Activated CD8-positive, alpha-beta memory T cell treated with anti-CD3 and anti-CD28 coated beads for 48 hours (primary cell): Measurements from ENCODE around the gene RFXANK.
"Not testable (repeated sequence)": the region's sequence is repeated elsewhere in the genome, so short reads cannot be mapped to it uniquely, and the experiment has no call there.

Experiments used
- DNase-seq, 3 experiments: peaks; one replicate each; pipeline ENCODE4 v3.0.0-alpha.2; 2020; ENCODE audit warnings: low read depth in 2 of 3, low spot score in 2 of 3

The RFXANK gene, protein sequence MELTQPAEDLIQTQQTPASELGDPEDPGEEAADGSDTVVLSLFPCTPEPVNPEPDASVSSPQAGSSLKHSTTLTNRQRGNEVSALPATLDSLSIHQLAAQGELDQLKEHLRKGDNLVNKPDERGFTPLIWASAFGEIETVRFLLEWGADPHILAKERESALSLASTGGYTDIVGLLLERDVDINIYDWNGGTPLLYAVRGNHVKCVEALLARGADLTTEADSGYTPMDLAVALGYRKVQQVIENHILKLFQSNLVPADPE

DNA sequence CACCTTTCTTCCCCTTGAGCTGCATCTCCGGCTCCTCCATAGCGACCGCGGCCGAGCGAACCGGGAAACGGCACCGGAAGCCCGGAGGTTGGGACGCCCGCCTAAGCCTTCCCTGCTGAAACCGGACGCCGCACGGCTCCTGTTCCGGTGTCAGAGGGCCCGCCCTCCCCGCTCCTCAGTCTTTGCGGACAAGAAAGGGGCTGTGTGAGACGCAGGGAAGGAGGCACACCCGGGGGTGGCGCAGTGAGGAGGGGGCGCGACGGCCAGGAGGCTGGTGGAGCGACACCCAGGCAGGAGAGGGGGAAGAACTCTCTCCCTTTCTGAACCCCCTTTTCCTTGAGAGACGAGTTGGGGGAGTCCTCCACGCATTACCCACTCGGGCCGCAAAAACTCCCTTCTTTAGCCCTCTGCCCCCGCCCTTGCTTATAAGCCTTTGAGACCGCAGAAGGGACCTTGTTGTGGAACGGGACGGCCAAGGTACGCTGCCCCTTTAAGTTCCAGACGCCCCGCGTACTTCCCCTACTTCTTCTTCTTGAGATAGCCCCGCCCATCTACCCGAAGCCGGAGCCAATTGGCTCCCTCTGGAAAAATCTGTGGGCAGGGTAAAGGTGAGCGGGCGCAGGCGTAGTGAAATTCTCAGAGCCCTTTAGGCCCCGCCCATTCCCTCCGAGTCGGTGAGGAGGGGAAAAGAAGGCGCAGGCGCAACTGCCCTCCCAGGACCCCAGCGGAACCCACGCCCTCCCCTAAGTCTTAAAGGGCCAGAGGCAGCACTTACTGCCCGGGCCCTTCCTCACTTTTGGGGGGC lies at the start of gene RFXANK, which contains the start of gene BORCS8:
Gene RFXANK (plus strand): TSS at position 181 of the 805 bp plus-strand sequence. CDS start 1,689 bp downstream, outside the sequence.
Gene BORCS8 (minus strand): TSS at position 75 of the 805 bp plus-strand sequence. CDS start 35 bp downstream, at position 40.
- DNase-seq = peak; percentile 79 to 98 (median 94)

DNA sequence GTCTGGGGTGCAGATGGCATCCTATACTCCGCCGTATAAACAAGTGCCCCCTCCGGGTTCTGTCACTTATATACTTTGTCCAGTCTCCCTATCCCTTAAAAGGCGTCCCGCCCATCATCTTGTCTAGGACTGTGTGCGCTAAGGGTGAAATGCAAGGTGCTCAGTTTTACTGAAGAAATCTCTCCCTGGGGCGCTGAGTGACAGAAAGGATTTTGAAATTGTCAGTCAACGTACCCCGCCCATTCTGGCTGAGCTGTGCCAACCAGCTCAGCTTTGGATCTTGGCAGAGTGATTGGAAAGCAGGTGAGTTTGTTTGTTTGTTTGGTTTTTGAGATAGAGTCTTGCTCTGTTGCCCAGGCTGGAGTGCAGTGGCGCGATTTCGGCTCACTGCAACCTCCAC lies 49.7 kb upstream of the RFXANK start:
- DNase-seq = no peak

DNA sequence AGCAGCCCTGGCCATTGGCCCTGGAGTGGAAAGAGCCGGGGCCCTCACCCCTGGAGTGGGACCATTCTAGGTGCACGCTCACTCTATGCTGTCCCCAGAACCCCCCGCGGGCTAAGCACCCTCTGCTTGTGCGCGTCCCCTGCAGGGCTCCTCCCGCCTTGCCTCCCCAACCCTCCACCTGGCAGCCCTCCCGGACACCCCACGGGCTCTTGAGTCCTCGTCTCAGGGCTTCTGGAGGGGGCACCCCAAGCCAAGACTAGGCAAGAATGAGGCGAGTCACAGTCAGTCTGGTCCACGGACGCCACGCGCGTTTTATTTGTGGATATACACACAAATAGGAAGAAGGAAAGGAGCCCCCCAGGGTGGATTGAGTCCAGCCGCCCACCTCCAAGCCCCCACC lies 46.8 kb upstream of the RFXANK start:
- DNase-seq = no peak

DNA sequence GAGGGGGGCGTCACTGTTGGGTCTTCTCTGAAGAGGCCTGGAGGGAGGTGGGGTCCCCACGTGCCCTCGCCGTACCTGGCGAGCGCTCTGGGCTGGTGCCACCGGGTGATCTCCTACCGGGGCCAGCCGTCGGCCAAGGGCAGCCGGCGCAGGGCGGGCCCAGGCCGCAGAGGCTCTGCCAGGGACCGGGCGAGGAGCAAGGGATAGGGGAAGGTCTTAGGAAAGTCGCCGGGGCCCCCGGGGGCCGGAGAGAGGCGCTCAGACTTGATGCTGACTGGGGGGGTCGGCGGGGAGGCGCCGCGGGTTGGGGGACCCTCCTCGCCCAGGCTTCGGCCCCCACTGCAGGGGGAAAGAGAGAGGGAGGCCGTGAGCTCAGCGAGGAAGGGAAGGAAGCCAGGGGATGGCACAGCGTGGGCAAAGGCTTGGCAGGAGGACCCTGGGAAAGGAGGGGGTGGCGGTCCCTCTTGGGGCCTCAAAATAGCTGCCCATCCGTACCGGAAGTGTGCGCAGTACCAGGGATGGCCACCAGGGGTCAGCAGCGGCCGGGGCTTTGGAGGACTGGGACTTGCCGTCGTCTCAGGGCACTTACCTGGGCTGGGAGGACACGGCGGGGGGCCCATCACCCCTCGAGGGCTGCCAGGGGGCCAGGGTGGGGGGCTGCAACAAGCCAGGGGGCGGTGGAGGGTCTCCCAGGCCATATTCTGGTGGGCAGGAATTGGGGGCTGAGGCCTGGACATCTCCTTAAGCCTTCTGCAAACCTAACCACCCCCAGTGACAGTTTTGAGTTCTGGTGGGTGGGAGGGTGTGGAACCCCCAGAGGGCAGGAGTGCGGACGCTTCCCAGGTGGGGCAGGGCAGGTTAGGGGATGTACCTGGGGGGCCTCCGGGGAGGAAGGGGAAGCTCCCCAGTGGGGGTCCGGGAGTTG lies 46.1 kb upstream of the RFXANK start:
- peak; percentile 63 to 99 (median 99) for DNase-seq

DNA sequence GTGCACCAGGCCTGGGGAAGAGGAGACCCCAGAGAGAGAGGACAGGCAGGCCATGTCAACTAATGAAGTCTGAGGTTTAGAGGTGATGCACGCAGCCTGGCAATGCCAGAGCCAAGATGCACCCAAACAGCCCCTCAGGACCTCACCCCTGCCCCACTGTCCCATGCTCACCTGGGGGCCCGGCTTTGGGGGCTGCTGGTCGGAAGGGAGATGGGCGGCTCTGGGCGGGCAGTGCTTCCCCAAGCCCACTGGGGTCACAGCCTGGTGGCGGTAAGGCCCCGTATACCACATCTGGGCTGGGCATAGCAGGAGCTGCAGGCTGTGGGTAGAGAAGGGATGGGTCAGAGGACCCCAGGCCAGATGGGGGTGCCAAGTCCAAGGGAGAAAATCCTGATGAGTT lies 45.2 kb upstream of the RFXANK start:
- DNase-seq = no peak

DNA sequence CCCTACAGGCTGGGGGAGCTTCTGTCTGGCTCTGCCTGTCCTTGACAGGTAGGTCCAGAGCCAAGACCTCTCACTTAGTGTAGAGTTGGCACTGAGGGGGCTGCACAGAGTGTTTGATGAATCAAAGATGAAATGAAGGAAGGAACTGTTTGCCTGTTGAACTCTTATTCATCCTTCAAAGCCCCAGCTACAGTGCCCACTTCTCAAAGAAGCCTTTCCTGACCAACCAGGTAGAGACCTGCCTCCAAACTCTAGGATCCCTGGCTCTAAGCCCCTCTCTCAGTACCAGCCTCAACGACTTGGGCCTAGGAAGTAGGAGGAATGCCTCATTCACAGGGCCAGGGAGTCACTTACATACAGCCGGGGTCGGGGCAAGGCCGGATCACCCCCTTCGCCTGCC lies 44.7 kb upstream of the RFXANK start:
- no peak for DNase-seq

DNA sequence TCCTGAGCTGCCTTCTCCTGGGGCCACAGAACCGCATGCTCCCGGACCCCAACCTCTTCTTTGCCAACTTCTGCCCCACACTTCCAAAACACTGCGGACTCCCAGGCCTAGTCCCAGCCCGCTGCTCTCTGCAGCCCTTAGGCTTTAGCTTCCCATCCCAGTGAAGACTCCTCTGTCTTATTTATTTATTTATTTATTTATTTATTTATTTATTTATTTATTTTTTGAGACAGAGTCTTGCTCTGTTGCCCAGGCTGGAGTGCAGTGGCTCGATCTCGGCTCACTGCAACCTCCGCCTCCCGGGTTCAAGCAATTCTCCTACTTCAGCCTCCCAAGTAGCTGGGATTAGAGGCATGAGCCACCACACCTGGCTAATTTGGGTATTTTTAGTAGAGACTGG lies 43.6 kb upstream of the RFXANK start:
- not testable (repeated sequence) for DNase-seq

DNA sequence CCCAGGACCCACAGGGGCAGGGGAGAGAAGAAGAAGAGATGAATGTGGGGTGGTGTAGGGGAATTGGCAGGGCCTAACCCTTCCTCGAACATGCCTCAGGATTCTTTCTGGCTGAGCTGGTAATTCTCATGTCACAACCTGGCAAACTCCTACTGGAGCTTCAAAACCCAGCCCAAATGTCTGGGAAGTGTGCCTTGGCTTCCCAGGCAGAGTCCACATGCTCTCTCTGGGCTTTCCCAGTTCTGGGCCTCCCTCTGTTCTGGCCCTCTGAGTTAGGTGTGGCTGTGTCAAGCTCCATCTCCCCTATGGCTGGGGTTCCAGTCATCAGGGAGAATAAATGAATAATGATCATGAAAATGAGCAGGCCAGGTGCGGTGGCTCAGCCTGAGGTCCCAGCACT lies 42.6 kb upstream of the RFXANK start:
- DNase-seq = no peak

DNA sequence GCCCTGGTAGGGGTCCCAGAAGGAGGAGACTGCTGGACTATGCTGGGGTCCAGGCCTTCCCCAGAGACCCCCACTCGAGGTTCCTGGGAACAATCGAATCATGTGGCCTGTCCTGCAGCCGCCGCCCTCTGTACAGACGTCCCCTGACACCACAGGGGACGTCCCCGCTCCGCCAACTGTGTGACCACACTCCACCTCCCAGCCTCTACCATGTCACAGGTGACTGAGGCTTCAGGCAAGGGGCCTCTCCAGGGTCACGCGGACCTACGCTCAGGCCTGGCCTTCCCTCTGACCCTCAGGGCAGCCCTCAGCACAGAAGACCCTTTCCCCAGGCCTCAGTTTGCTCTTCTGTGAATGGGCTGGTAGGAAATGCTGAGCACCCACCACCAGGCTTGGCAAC lies 40.6 kb upstream of the RFXANK start:
- DNase-seq = no peak

DNA sequence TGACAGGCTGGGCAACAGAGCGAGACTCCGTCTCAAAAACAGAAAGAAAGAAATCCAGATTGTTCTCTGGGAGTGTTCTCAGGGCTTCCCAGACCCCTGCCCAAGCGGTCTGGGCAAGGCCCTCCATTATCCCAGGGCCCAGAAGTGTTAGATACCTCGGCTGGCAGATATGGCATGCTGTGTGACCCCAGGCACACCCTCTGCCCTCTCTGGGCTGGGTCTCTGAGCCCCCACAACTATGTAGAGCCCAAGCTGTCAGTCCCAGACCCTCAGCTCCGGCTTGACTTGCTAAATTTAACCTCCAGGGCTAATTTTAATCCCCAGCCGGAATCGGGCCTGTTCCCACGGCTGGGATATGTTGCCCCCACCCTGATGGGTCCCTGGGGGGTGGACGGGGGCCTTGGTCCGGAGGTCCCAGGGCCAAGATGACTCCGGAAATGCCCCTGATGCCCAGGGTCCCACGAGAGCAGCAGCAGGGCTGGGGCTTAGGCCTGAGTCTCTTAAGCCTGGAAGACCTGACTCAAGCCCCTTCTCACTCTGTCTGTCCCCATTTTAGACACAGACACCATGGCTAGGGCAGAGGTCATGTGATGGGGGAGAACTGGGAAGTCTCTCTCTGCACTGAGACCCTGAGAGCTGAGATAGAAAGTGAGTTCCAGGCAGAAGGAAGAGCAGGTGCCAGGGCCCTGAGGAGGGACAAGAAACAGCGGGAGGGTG lies 39.2 kb upstream of the RFXANK start:
- DNase-seq = no peak

DNA sequence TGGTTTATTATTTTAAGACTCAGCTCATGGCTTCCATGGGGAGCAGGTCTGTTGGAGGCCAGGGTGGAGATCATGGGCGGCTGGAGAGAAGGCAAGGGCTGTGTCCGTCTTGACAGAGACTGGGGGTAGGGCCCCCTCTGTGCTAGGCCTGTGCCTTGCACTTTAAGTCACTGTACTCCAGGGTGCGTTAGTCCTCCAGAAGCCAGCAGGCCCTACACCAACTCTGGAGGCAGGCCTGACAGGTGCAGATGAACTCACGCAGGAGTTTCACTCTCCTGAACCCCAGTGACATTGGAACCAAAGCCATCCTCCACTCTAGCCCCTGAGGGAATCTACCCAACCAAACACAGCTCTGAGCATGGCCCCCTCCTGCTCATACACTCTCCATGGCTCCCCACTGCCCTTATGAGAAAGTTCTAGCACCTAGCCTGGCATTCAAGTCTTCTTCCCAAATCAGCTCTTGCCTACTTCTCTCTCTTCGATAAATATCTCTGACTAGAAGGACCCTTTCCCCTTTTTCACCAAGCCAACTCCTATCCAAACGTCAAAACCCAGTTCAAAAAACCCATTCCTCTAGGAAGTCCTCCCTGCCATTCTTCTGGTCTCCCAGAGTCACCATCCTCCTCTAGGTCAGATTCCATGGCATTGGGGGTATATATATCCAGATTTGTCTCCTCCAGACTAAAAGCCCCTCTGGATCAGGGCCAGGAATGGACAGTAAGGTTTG lies 37.1 kb upstream of the RFXANK start:
- DNase-seq = no peak

DNA sequence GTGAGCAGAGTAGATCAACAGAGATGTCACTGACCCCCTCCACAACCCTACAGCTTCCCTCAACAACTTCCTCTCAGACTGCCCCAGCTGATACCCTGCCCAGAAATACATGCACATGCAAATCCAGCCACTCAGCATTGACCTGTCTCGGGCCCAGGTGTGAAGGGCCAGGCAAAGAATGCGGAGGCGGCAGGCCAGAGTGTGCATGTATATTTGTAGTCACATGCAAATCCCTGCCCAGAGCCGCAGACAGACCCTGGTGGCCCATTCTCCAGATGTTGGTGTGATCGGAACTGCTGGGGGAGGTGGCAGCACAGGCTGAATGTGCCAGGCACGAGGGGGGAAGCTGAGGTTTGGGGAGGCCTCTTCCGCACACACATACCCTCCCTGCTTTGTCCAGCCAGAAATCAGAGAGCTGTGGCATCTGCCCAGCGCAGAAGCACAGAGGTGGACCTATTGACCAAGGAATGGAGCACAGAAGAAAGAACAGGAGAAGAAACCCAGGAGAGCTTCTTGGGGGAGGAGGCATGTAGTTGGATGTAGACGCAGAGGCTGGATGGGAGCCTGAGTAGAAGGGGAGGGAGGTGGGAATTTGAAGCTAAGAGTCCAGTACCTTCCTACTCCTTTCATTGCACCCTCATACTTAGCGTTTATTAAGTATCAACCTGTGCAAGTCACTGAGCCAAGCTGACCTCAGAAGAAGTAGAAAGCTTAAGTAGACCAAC lies 36.4 kb upstream of the RFXANK start:
- DNase-seq = no peak

DNA sequence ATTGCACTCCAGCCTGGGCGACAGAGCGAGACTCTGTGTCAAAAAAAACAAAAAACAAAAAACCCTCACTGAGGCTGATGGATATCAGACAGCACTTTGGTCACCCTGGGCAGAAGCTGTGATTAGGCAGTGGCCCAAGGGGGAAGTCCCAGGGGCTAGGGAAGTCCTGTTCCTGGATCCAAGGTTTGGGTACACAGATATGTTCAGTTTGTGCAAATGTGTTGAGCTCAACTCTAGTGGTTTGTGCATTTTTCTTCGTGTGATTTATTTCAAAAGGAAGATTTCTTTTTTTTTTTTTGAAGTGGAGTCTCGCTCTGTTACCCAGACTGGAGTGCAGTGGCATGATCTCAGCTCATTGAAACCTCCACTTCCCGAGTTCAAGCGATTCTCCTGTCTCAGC lies 34.2 kb upstream of the RFXANK start:
- no peak for DNase-seq

DNA sequence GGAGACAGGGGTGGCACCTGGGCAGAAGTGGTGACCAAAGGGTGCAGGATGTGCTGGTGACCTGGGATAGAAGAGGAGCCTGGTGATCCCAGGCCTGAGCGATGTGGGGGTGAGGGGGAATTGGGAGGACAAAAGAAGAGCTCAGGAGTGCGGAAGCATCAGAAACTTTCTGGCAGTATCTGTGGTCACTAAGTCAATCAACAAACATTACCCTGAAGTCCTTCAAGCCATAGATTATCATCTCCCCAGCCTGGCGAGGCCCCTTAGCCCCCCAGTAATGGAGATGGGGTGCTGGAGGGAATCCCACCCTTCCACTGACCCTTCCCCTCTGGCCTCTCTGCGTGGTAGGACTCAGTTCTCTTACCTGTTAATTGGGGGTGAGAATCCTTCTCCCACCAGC lies 32.5 kb upstream of the RFXANK start:
- no peak for DNase-seq

DNA sequence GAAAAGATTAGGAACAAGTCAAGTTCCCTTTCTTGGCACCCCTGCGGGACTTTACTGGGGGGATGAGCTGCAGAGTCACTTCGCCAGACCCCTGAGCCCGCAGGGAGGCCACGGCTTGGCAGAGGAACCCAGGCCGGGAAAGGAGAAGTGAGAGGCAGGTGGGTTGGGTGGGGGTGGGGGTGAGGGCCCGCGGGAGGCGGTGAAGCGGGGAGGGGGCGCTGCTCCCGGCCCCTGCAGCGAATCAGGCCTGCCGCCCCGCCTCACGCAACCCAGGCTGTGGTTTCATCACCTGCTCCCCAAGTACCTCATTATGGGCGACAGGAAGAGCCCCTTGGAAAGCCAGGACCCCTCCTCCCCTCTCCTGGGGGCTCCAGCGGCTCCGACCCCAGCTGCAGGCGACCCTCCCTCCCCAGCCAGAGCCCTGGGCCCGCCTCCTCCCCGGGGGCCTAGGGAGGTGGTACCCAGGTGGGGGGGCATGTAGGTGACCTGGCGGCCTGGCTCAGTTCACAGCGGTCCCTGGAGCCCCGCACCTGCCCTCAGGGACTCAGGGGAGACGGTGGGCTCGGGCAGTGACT lies 31.5 kb upstream of the RFXANK start:
- no peak for DNase-seq

DNA sequence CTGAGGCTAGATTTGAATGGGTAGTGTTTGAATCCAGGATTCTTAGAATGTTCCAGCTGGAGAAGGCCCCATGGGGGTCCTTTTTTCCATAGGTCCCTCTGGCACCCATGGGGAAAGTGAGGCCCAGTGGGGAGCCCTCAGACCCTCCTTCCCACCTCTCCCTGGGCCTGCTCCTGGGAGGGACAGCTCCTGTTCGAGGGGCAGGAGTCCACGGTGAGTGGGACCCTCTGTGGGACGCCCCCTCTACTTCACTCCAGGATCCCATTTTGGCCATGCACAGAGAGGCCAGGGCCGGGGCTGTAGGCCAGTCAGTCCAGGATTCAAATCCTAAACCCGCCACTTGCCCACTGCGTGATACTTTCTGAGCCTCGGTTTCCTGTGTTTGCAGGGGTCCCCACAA lies 29.6 kb upstream of the RFXANK start:
- no peak for DNase-seq

DNA sequence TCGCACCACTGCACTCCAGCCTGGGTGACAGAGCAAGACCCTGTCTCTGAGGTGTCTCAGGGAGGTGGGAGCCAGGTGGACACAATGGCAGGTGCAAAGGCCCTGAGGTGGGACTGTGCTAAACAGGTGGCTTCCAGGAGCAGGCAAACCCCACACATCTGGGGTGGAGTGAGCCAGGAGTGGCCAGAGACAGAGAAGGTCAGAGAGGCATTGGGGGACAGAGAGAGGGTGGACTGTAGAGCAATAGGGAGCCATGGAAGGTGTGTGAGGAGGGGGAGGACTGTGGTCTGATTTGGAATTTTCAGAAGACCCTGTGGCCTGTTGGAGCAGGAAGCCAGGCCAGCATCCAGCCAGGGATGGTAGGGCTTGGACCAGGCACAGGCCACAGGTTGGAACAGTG lies 26.7 kb upstream of the RFXANK start:
- DNase-seq = no peak

DNA sequence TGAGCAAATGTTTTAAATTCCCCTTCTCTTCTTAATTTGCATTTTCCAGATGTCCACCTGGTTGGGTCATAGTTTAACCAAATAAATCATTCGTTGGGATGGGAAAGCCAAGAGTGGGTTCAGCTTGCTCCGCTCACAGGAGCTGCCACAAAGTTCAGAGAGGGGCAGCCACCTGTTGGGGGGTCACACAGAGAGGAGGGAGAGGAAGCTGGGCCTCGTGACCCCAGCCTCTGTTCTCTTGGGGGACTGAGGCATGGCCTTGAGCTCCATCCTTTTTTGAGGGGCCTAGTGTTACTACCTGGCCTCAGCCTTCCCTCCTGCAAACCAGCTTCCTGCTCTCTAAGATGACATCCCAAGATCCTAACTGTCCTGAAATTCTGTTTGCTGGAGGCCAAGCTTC lies 24.4 kb upstream of the RFXANK start:
- DNase-seq = no peak
